Fibroblast of lung (primary cell): ENCODE data around the gene STAG3.
"Not testable (repeated sequence)": the region's sequence is repeated elsewhere in the genome, so short reads cannot be mapped to it uniquely, and the experiment has no call there.

Experiments
- CTCF ChIP-seq, 2 donors: IDR thresholded peaks in 1 of 2; conservative IDR thresholded peaks in 1 of 2; 1 replicate in 1 of 2; 2 replicates in 1 of 2; pipeline ENCODE4 v1.5.1; 2011 to 2012; ENCODE audit warnings: low read length in 2 of 2, control low read depth in 1 of 2, inconsistent platforms in 1 of 2, low read depth in 1 of 2, mild to moderate bottlenecking in 1 of 2
- EZH2 ChIP-seq: IDR thresholded peaks from 2 replicates; pipeline ENCODE4 v1.5.1; 2012; ENCODE audit warnings: low read length, control low read depth, mild to moderate bottlenecking; ENCODE audit errors: missing control alignments

DNA sequence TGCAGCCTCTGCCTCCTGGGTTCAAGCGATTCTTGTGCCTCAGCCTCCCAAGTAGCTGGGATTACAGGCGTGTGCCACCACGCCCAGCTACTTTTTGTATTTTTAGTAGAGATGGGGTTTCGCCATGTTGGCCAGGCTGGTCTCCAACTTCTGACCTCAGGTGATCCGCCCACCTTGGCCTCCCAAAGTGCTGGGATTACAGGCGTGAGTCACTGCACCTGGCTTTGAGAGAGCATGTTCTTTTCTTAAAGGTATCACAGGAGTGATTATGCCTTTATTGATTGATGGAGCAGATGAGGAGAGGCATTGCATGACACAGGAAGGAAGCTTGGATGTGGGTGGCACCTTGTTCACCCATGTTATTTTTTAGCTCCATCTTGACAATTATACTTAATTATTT, 5.4 kb downstream of the STAG3 start:
- not testable (repeated sequence) for TF ChIP-seq CTCF (conservative IDR thresholded peaks at IDR 0.05 in 1 of 2, IDR thresholded peaks at IDR 0.05 in 1 of 2; ENCODE audit: low read depth in 1 of 2, low read length in 2 of 2); EZH2
